ENCODE measurements around the gene SART3.

DNA sequence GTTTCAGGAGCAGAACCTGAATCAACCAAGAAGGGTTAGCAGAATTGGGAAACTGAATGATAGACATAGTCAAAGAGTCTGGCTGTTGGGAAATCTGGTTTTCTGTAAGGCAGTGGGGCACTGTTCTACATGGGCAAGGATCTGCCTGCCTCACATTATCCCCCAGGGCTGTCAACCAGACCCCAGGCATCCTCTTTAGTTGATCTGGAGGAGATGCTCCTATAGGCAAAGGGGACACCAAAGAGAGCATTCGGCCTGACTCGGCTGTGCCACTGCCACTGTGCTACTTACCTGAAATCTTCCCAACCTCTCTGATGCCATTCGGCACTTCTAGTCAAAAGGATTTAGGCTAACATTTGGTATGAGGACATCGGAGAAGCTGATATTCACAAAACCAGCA, 5.5 kb upstream of the SART3 start:
- TF ChIP-seq, protein P1, sequence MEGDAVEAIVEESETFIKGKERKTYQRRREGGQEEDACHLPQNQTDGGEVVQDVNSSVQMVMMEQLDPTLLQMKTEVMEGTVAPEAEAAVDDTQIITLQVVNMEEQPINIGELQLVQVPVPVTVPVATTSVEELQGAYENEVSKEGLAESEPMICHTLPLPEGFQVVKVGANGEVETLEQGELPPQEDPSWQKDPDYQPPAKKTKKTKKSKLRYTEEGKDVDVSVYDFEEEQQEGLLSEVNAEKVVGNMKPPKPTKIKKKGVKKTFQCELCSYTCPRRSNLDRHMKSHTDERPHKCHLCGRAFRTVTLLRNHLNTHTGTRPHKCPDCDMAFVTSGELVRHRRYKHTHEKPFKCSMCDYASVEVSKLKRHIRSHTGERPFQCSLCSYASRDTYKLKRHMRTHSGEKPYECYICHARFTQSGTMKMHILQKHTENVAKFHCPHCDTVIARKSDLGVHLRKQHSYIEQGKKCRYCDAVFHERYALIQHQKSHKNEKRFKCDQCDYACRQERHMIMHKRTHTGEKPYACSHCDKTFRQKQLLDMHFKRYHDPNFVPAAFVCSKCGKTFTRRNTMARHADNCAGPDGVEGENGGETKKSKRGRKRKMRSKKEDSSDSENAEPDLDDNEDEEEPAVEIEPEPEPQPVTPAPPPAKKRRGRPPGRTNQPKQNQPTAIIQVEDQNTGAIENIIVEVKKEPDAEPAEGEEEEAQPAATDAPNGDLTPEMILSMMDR (IDR thresholded peaks at IDR 0.05), result no peak
- no peak for TF ChIP-seq POLR2A (IDR thresholded peaks at IDR 0.05)
- no peak for TF ChIP-seq EP300 (IDR thresholded peaks at IDR 0.05)
